Neural cell (in vitro differentiated cells): ENCODE results near the gene ETFA. TPM values are rescaled to one million over a fixed set of nuclear protein-coding genes. Genes with fewer than 3 reads are reported as not detected.

Experiments
- H2AFZ ChIP-seq: fragments of 200-600, 300-800 bp; sonication (generic), shearing (Covaris generic); 2 replicates; pipeline ENCODE4 v1.6.0; 2014; ENCODE audit warnings: low read depth, mild to moderate bottlenecking, antibody characterized with exemption, low read length, moderate library complexity
- H3F3A ChIP-seq: fragments of 200-600 bp; shearing (Covaris generic); 2 replicates; pipeline ENCODE4 v1.6.1; 2016; ENCODE audit warnings: mild to moderate bottlenecking, moderate library complexity, mixed read lengths, antibody characterized with exemption, low read length; ENCODE audit not compliant: insufficient read depth, poor library complexity, severe bottlenecking
- H3K27ac ChIP-seq: fragments of 200-600, 300-800 bp; sonication (generic), shearing (Covaris generic); 2 replicates; pipeline ENCODE4 v1.5.1; 2014; ENCODE audit warnings: mild to moderate bottlenecking, low read length, moderate library complexity
- H3K27me3 ChIP-seq: fragments of 300-800, 200-600 bp; sonication (generic), shearing (Covaris generic); 2 replicates; pipeline ENCODE4 v1.6.0; 2014; ENCODE audit warnings: mild to moderate bottlenecking, low read depth, low read length, moderate library complexity; ENCODE audit not compliant: insufficient read depth
- H3K36me3 ChIP-seq: fragments of 300-800, 200-600 bp; sonication (generic), shearing (Covaris generic); 2 replicates; pipeline ENCODE4 v1.5.1; 2014; ENCODE audit warnings: mild to moderate bottlenecking, antibody characterized with exemption, low read length, moderate library complexity; ENCODE audit not compliant: insufficient read depth
- H3K4me2 ChIP-seq: fragments of 300-800, 200-600 bp; sonication (generic), shearing (Covaris generic); 2 replicates; pipeline ENCODE4 v1.6.0; 2014; ENCODE audit warnings: mild to moderate bottlenecking, low read length
- H3K4me3 ChIP-seq: fragments of 300-800, 200-600 bp; sonication (generic), shearing (Covaris generic); 2 replicates; pipeline ENCODE4 v1.5.1; 2014; ENCODE audit warnings: mild to moderate bottlenecking, low read length, moderate library complexity
- H3K79me2 ChIP-seq: fragments of 200-600 bp; shearing (Covaris generic); replicated peaks from 2 replicates; pipeline ENCODE4 v1.6.0; 2014; ENCODE audit warnings: mild to moderate bottlenecking, low read length, moderate library complexity; ENCODE audit not compliant: insufficient read depth
- H3K9ac ChIP-seq: fragments of 300-800, 200-600 bp; sonication (generic), shearing (Covaris generic); 2 replicates; pipeline ENCODE4 v1.6.1; 2016; ENCODE audit warnings: mild to moderate bottlenecking, low read length, mixed read lengths
- H3K9me2 ChIP-seq: fragments of 200-600 bp; shearing (Covaris generic); 2 replicates; pipeline ENCODE4 v1.6.1; 2016; ENCODE audit warnings: mild to moderate bottlenecking, low read length, mixed read lengths; ENCODE audit not compliant: insufficient read depth
- H3K9me3 ChIP-seq: fragments of 200-600, 300-800 bp; sonication (generic), shearing (Covaris generic); 2 replicates; pipeline ENCODE4 v1.6.1; 2016; ENCODE audit warnings: mild to moderate bottlenecking, mixed run types, low read length, moderate library complexity, mixed read lengths
- H4K20me1 ChIP-seq: fragments of 200-600 bp; shearing (Covaris generic); 2 replicates; pipeline ENCODE4 v1.6.1; 2016; ENCODE audit warnings: mild to moderate bottlenecking, mixed run types; ENCODE audit not compliant: insufficient read depth
- CTCF ChIP-seq: fragments of 450-650 bp; IDR thresholded peaks from 2 replicates; pipeline ENCODE4 v1.5.1; 2014; ENCODE audit warnings: antibody characterized with exemption, mild to moderate bottlenecking, moderate library complexity; ENCODE audit not compliant: poor library complexity, severe bottlenecking
- EP300 ChIP-seq: fragments of 450-650 bp; conservative IDR thresholded peaks from 2 replicates; pipeline ENCODE4 v1.6.1; 2014; ENCODE audit warnings: antibody characterized with exemption, mild to moderate bottlenecking, moderate library complexity; ENCODE audit not compliant: poor library complexity, severe bottlenecking
- EZH2 ChIP-seq: fragments of 200-600, 300-800 bp; shearing (Covaris generic), sonication (generic); IDR thresholded peaks from 2 replicates; pipeline ENCODE4 v1.6.1; 2014; ENCODE audit warnings: antibody characterized with exemption, low read length, borderline replicate concordance, mild to moderate bottlenecking; ENCODE audit not compliant: insufficient read depth, poor library complexity, severe bottlenecking
- MXI1 ChIP-seq: fragments of 450-650 bp; conservative IDR thresholded peaks from 2 replicates; pipeline ENCODE4 v1.6.1; 2014; ENCODE audit warnings: antibody characterized with exemption, mild to moderate bottlenecking; ENCODE audit not compliant: poor library complexity, severe bottlenecking
- POLR2AphosphoS5 ChIP-seq: IDR thresholded peaks from 2 replicates; pipeline ENCODE4 v1.6.1; 2012
- RAD21 ChIP-seq: fragments of 450-650 bp; conservative IDR thresholded peaks from 2 replicates; pipeline ENCODE4 v1.6.1; 2014; ENCODE audit warnings: antibody characterized with exemption, mild to moderate bottlenecking, moderate library complexity
- REST ChIP-seq: IDR thresholded peaks from 2 replicates; pipeline ENCODE4 v1.6.1; 2012; ENCODE audit warnings: borderline replicate concordance
- SMC3 ChIP-seq: fragments of 450-650 bp; conservative IDR thresholded peaks from 2 replicates; pipeline ENCODE4 v1.6.1; 2014; ENCODE audit warnings: antibody characterized with exemption, mild to moderate bottlenecking, moderate library complexity; ENCODE audit not compliant: poor library complexity
- TAF1 ChIP-seq: IDR thresholded peaks from 2 replicates; pipeline ENCODE4 v1.6.1; 2012; ENCODE audit warnings: low read depth
- polyA plus RNA-seq: library from polyadenylated mRNA; depleted of rRNA; stranded (reverse); fragments of >200 nt; gene quantifications from 2 replicates; pipeline ENCODE4 v1.2.3, GENCODE V29; 2014

The ETFA gene
- polyA plus RNA-seq, 1 donor from 2014 or later, result 145 TPM

GRCh38 chr15:76208084-76208785 lies 103.0 kb downstream of the ETFA start:
- Histone ChIP-seq H3F3A (no peaks in the 10 kb centered on the region), H3K27me3 (no peaks in the 10 kb centered on the region), H4K20me1 (no peaks in the 10 kb centered on the region), H3K9me3 (no peaks in the 10 kb centered on the region), H2AFZ (no peak overlapping the region), H3K27ac (no peak overlapping the region), H3K36me3 (no peaks in the 10 kb centered on the region), H3K4me3 (no peak overlapping the region), H3K4me2 (no peak overlapping the region), H3K79me2 (no peaks in the 10 kb centered on the region), H3K9me2 (no peaks in the 10 kb centered on the region), H3K9ac (no peak overlapping the region)
- no peak for TF ChIP-seq EP300

- Histone ChIP-seq H3K27ac (no peak overlapping the region), H3K36me3 (no peaks in the 10 kb centered on the region), H3K27me3 (no peaks in the 10 kb centered on the region), H3K4me3 (no peak overlapping the region), H3K9me2 (no peaks in the 10 kb centered on the region), H3K79me2 (no peaks in the 10 kb centered on the region), H3K9me3 (no peaks in the 10 kb centered on the region), H3F3A (no peaks in the 10 kb centered on the region), H2AFZ (no peak overlapping the region), H3K9ac (no peak overlapping the region), H4K20me1 (no peaks in the 10 kb centered on the region), H3K4me2 (no peak overlapping the region)
- TF ChIP-seq TAF1, result no peak
- no peak for TF ChIP-seq EP300
- no peak for TF ChIP-seq MXI1
- no peak for TF ChIP-seq CTCF
- no peak for TF ChIP-seq POLR2AphosphoS5
- TF ChIP-seq RAD21, result no peak
- no peak for TF ChIP-seq SMC3
- no peak for TF ChIP-seq REST
- TF ChIP-seq EZH2, result no peak
Observed at GRCh38 chr15:76206325-76206976, 104.8 kb downstream of the ETFA start.
